ENCODE results near the gene C18orf54. TPM values are rescaled to one million over a fixed set of nuclear protein-coding genes. Genes with fewer than 3 reads are reported as not detected.
A peak's percentile ranks its signal among the peaks of the same experiment; 100 is the strongest.

C18orf54 gene
- total RNA-seq, 1 donor: 1.8 TPM

GRCh38 chr18:54358495-54359040, 862 bp downstream of the C18orf54 start:
- Histone ChIP-seq H2AFZ (ENCODE audit: low read length) (peak overlapping the region; percentile 99), H3K4me1 (ENCODE audit: insufficient read depth, low read length) (peaks cover 3% of the 10 kb centered on the region), H4K20me1 (ENCODE audit: insufficient read depth, low read length) (no peaks in the 10 kb centered on the region), H3K4me2 (ENCODE audit: insufficient read depth, low read length) (peak overlapping the region; percentile 97), H3K36me3 (ENCODE audit: insufficient read depth, low read length) (peaks cover 6% of the 10 kb centered on the region), H3K27ac (ENCODE audit: low read depth, low read length) (peak overlapping the region; percentile 49), H3K27me3 (ENCODE audit: insufficient read depth, low read length) (no peaks in the 10 kb centered on the region), H3K79me2 (ENCODE audit: insufficient read depth, low read length) (peaks cover 19% of the 10 kb centered on the region), H3K9me3 (ENCODE audit: low read depth, low read length) (no peaks in the 10 kb centered on the region), H3K4me3 (ENCODE audit: insufficient read depth, low read length) (peak overlapping the region; percentile 95)
- TF ChIP-seq CTCF (IDR thresholded peaks at IDR 0.05; ENCODE audit: extremely low read depth, low read depth, low read length): no peak
- DNase-seq (ENCODE audit: insufficient read length, low spot score, missing footprints): no peak

GRCh38 chr18:54359233-54359632, 1.5 kb downstream of the C18orf54 start:
- DNase-seq (ENCODE audit: insufficient read length, low spot score, missing footprints): no peak

GRCh38 chr18:54360406-54360805, 2.7 kb downstream of the C18orf54 start:
- Histone ChIP-seq H3K27ac (ENCODE audit: low read depth, low read length) (no peak overlapping the region), H3K4me3 (ENCODE audit: insufficient read depth, low read length) (no peak overlapping the region), H3K9me3 (ENCODE audit: low read depth, low read length) (no peaks in the 10 kb centered on the region), H3K4me1 (ENCODE audit: insufficient read depth, low read length) (peaks cover 3% of the 10 kb centered on the region), H4K20me1 (ENCODE audit: insufficient read depth, low read length) (no peaks in the 10 kb centered on the region), H3K27me3 (ENCODE audit: insufficient read depth, low read length) (no peaks in the 10 kb centered on the region), H2AFZ (ENCODE audit: low read length) (no peak overlapping the region), H3K79me2 (ENCODE audit: insufficient read depth, low read length) (peaks cover 19% of the 10 kb centered on the region), H3K4me2 (ENCODE audit: insufficient read depth, low read length) (no peak overlapping the region), H3K36me3 (ENCODE audit: insufficient read depth, low read length) (peaks cover 6% of the 10 kb centered on the region)
- DNase-seq (ENCODE audit: insufficient read length, low spot score, missing footprints): no peak
- TF ChIP-seq CTCF (IDR thresholded peaks at IDR 0.05; ENCODE audit: extremely low read depth, low read depth, low read length): no peak

More at GRCh38 chr18:54359233-54359632, 1.5 kb downstream of the C18orf54 start:
- Histone ChIP-seq H3K4me1 (ENCODE audit: insufficient read depth, low read length) (peaks cover 3% of the 10 kb centered on the region), H3K4me2 (ENCODE audit: insufficient read depth, low read length) (peak overlapping the region; percentile 97), H3K79me2 (ENCODE audit: insufficient read depth, low read length) (peaks cover 19% of the 10 kb centered on the region), H3K9me3 (ENCODE audit: low read depth, low read length) (no peaks in the 10 kb centered on the region), H4K20me1 (ENCODE audit: insufficient read depth, low read length) (no peaks in the 10 kb centered on the region), H3K4me3 (ENCODE audit: insufficient read depth, low read length) (peak overlapping the region; percentile 95), H2AFZ (ENCODE audit: low read length) (peak overlapping the region; percentile 99), H3K27ac (ENCODE audit: low read depth, low read length) (peak overlapping the region; percentile 49), H3K36me3 (ENCODE audit: insufficient read depth, low read length) (peaks cover 6% of the 10 kb centered on the region), H3K27me3 (ENCODE audit: insufficient read depth, low read length) (no peaks in the 10 kb centered on the region)
- no peak for TF ChIP-seq CTCF (IDR thresholded peaks at IDR 0.05; ENCODE audit: extremely low read depth, low read depth, low read length)

GRCh38 chr18:54378057-54378456, 20.4 kb downstream of the C18orf54 start:
- no peak for TF ChIP-seq CTCF (IDR thresholded peaks at IDR 0.05; ENCODE audit: extremely low read depth, low read depth, low read length)
- H3K4me3 ChIP-seq (ENCODE audit: insufficient read depth, low read length): no peak overlapping the region
- H3K27me3 ChIP-seq (ENCODE audit: insufficient read depth, low read length): no peaks in the 10 kb centered on the region
- no peaks in the 10 kb centered on the region for H3K4me1 ChIP-seq (ENCODE audit: insufficient read depth, low read length)
- no peaks in the 10 kb centered on the region for H3K79me2 ChIP-seq (ENCODE audit: insufficient read depth, low read length)
- no peak for DNase-seq (ENCODE audit: insufficient read length, low spot score, missing footprints)
- H3K36me3 ChIP-seq (ENCODE audit: insufficient read depth, low read length): no peaks in the 10 kb centered on the region
- H3K9me3 ChIP-seq (ENCODE audit: low read depth, low read length): no peaks in the 10 kb centered on the region
- H2AFZ ChIP-seq (ENCODE audit: low read length): no peak overlapping the region
- no peaks in the 10 kb centered on the region for H4K20me1 ChIP-seq (ENCODE audit: insufficient read depth, low read length)
- no peak overlapping the region for H3K4me2 ChIP-seq (ENCODE audit: insufficient read depth, low read length)
- H3K27ac ChIP-seq (ENCODE audit: low read depth, low read length): no peak overlapping the region

All from osteoblast (primary cell).